ENCODE measurements around the gene MFSD6. TPM values are rescaled to one million over a fixed set of nuclear protein-coding genes. Genes with fewer than 3 reads are reported as not detected.
"Not testable (repeated sequence)": the region's sequence is repeated elsewhere in the genome, so short reads cannot be mapped to it uniquely, and the experiment has no call there.

Gene MFSD6
- polyA plus RNA-seq (2012; rRNA removed) = 15.1 and 15.9 TPM in 2 replicates
- polyA plus RNA-seq (2012; cell fraction: cytosol; rRNA removed) = 15.1 and 17.9 TPM in 2 replicates
- 6.9 and 11.8 TPM in 2 replicates for polyA plus RNA-seq (2012; cell fraction: nucleus; rRNA removed)

DNA sequence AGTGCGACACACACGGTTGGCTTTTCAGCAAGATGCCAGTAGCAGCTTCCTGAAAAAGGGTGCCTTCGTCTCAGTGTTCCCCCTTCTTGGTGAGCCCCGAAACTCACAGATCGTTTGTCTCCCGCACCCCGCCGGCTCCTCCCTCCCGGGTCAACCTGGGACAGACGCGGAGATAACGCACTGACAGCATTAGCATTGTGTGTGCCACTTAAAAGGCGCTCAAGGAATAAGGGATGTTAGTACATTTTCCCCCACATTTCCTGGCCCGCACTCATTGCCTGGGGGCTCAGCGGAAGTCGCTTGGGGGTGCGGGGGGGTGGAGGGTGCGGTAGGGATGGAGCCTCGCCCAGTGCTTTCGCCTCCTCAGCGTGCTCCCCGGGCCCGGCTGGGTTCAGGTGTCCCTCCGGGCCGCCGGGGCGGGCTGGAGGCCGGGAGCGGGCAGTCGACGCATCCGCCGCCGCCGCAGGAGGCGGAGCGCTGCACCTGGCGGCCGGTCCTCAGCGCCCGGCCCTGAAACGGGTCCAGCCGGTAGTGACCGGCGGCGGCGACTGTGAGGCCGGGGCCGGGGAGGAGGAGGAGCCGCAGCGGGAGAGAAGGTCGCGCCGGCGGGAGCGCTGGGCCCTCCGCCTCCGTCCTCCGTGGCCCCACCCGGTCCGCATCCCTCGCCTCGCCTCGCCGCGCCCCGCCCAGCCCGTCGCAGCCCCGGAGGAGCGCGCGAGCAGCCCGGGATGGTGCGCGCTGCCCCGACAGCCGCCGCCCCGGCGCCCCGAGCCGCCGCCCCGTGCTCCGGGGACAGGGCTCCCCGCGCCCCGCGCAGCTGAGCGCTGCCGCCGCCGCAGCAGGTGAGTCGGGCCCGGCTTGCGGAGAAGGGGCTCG, at the start of gene MFSD6:
TSS of gene MFSD6 (plus strand) at position 694 of the 876 bp plus-strand sequence. CDS start 27,675 bp downstream, outside the sequence.
- Histone ChIP-seq H3K4me2 (peak within 1 kb of the TSS; percentile 90), H3K79me2 (ENCODE audit: insufficient read depth) (no peaks in the 10 kb centered on the region), H2AFZ (ENCODE audit: low read depth) (peak within 1 kb of the TSS; percentile 78), H3K4me3 (ENCODE audit: low read depth in 2 of 2, low read length in 1 of 2) (peak within 1 kb of the TSS; percentile 58 to 74), H3K36me3 (replicated peaks in 1 of 2; ENCODE audit: control insufficient read depth in 1 of 2, insufficient read depth in 2 of 2, low read length in 1 of 2) (no peaks in the 10 kb centered on the region), H3K4me1 (ENCODE audit: control insufficient read depth in 1 of 2, insufficient read depth in 2 of 2, low read depth in 1 of 2, low read length in 1 of 2) (peaks cover 0 to 13% of the 10 kb centered on the region in 2 experiments; a peak in 2 of 4 replicates), H3F3A (replicated peaks; ENCODE audit: insufficient read depth) (peaks cover 4% of the 10 kb centered on the region), H3K9me2 (no peaks in the 10 kb centered on the region), H3K27me3 (ENCODE audit: insufficient read depth) (no peaks in the 10 kb centered on the region), H4K20me1 (ENCODE audit: insufficient read depth) (no peaks in the 10 kb centered on the region), H3K9ac (peak within 1 kb of the TSS; percentile 56), H3K27ac (ENCODE audit: low read depth in 2 of 2, low read length in 1 of 2) (peak within 1 kb of the TSS in 1 of 2 experiments; percentile 77; a peak in 2 of 4 replicates), H3K9me3 (no peaks in the 10 kb centered on the region)
- ChIA-PET CTCF (interaction anchor here (0.9 to 1.0 kb wide), 5 partner anchors 9 to 97 kb away, joined by 3 to 4 read pairs (median 3); no protein-coding TSS in a partner anchor), POLR2A (no interaction called here)
- peak; percentile 88 for DNase-seq
- TF ChIP-seq JUND (IDR thresholded peaks at IDR 0.05) (no peak), MXI1 (IDR thresholded peaks at IDR 0.05; ENCODE audit: low read depth, low read length) (peak; percentile 54; the same call in 1 of the 2 replicates), MEF2A (IDR thresholded peaks at IDR 0.05; ENCODE audit: borderline replicate concordance, low read depth) (no peak), GATA2 (CRISPR knock-in tag; IDR thresholded peaks at IDR 0.05) (peak; percentile 44; the same call in 1 of the 2 replicates), RXRA (IDR thresholded peaks at IDR 0.05; ENCODE audit: borderline replicate concordance, low read depth) (no peak)
- WGBS (ENCODE audit: low lambda C conversion rate) = 30% methylated on average over 14 of the region's 98 CpGs

DNA sequence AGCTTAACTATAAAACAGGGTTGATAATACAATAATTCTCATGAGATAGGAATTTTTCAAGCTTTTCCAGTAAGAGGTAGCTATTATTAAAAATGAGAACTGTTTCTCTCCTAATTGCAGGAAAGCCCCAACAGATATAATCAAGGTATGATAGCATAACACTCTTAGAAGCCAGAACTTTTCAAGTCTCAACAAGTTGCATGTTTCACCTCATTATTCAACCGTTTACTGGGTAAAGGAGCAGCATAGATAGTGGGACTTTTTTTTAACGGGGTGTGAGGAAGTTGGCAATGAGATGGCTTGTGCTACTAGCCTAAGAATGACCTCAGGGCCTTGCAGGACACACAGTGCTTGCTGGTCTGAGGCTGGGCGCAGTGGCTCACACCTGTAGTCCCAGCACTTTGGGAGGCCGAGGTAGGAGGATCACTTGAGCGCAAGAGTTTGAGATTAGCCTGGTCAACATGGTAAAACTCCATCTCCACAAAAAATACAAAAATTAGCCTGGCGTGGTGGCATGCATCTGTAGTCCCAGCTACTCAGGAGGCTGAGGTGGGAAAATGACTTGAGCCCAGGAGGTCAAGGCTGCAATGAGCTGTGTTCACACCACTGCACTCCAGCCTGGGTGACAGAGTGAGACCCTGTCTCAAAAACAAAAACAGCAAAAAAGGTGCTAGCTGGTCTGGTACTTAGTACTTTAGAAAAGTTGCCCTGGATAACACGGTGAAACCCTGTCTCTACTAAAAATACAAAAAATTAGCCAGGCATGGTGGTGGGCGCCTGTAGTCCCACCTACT, 49.3 kb upstream of the MFSD6 start:
- H3K4me1 ChIP-seq (ENCODE audit: control insufficient read depth in 1 of 2, insufficient read depth in 2 of 2, low read depth in 1 of 2, low read length in 1 of 2) = peaks cover 0 to 19% of the 10 kb centered on the region in 2 experiments; a peak in 2 of 4 replicates
- H3K36me3 ChIP-seq (replicated peaks in 1 of 2; ENCODE audit: control insufficient read depth in 1 of 2, insufficient read depth in 2 of 2, low read length in 1 of 2) = not testable (repeated sequence)
- H3K27ac ChIP-seq (ENCODE audit: low read depth in 2 of 2, low read length in 1 of 2) = peak overlapping the region in 1 of 2 experiments; percentile 52; a peak in 1 of 4 replicates

DNA sequence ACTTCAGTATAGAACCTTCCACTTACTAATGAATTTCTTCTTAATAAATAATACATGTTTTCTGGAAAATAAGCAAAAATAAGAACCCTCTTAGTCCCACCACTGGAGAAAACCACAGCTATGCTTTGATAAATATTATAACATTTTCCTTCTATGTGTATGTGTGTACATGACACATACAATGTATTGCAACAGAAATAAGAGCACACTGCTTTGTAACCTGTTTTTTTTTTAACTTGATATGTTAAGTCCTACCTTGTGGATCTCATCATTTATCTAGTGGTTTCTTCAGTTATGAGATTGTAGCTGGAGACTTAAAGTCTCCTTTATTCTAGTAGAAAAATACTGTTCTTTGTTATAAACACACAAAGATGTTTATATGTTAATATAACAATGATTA, 47.6 kb upstream of the MFSD6 start:
- H3K4me1 ChIP-seq (ENCODE audit: control insufficient read depth in 1 of 2, insufficient read depth in 2 of 2, low read depth in 1 of 2, low read length in 1 of 2) = peaks cover 0 to 13% of the 10 kb centered on the region in 2 experiments; a peak in 2 of 4 replicates
- no peaks in the 10 kb centered on the region for H3K36me3 ChIP-seq (replicated peaks in 1 of 2; ENCODE audit: control insufficient read depth in 1 of 2, insufficient read depth in 2 of 2, low read length in 1 of 2)
- ChIA-PET CTCF (interaction anchor here (0.8 to 1.1 kb wide), 3 partner anchors 9 to 150 kb away, joined by 3 to 4 read pairs (median 3); no protein-coding TSS in a partner anchor), POLR2A (interaction anchor here (0.5 to 1.2 kb wide), 3 partner anchors 10 to 1991 kb away, joined by 3 to 4 read pairs (median 3); no protein-coding TSS in a partner anchor)
- no peak overlapping the region; the same call in 1 of the 2 replicates for H2AFZ ChIP-seq (ENCODE audit: low read depth)
- H3K9ac ChIP-seq = no peak overlapping the region
- H3K4me2 ChIP-seq = no peak overlapping the region
- TF ChIP-seq YY1 (IDR thresholded peaks at IDR 0.05; ENCODE audit: low read depth) (no peak), FOSL2 (IDR thresholded peaks at IDR 0.05; ENCODE audit: borderline replicate concordance, low read depth) (no peak), RCOR1 (IDR thresholded peaks at IDR 0.05; ENCODE audit: low read length) (no peak), CHD2 (IDR thresholded peaks at IDR 0.05; ENCODE audit: low read length, partially characterized antibody) (no peak), EZH2phosphoT487 (IDR thresholded peaks at IDR 0.05; ENCODE audit: borderline replicate concordance, low read depth) (no peak), RFX5 (IDR thresholded peaks at IDR 0.05; ENCODE audit: low read length) (no peak)
- no peaks in the 10 kb centered on the region for H3K27me3 ChIP-seq (ENCODE audit: insufficient read depth)
- DNase-seq = no peak
- H4K20me1 ChIP-seq (ENCODE audit: insufficient read depth) = no peaks in the 10 kb centered on the region
- H3K9me2 ChIP-seq = no peaks in the 10 kb centered on the region
- H3K27ac ChIP-seq (ENCODE audit: low read depth in 2 of 2, low read length in 1 of 2) = peak overlapping the region in 1 of 2 experiments; percentile 84; a peak in 1 of 4 replicates
- H3F3A ChIP-seq (replicated peaks; ENCODE audit: insufficient read depth) = no peaks in the 10 kb centered on the region
- no peaks in the 10 kb centered on the region for H3K9me3 ChIP-seq
- no peaks in the 10 kb centered on the region for H3K79me2 ChIP-seq (ENCODE audit: insufficient read depth)
- H3K4me3 ChIP-seq (ENCODE audit: low read depth in 2 of 2, low read length in 1 of 2) = peak overlapping the region in 1 of 2 experiments; percentile 54; a peak in 1 of 4 replicates

More for the DNA sequence above, 49.3 kb upstream of the MFSD6 start:
- not testable (repeated sequence) for H3K9me2 ChIP-seq; H3K79me2 ChIP-seq (ENCODE audit: insufficient read depth); DNase-seq; H3K9me3 ChIP-seq; H3F3A ChIP-seq (replicated peaks; ENCODE audit: insufficient read depth); H3K27me3 ChIP-seq (ENCODE audit: insufficient read depth); H4K20me1 ChIP-seq (ENCODE audit: insufficient read depth); H3K9ac ChIP-seq; H3K4me3 ChIP-seq (ENCODE audit: low read depth in 2 of 2, low read length in 1 of 2); H2AFZ ChIP-seq (ENCODE audit: low read depth)
- peak overlapping the region; percentile 71; the same call in 1 of the 2 replicates for H3K4me2 ChIP-seq
- POLR2A ChIA-PET = interaction anchor here (1.2 kb wide), 1 partner anchor 8 kb away, joined by 3 read pairs; no protein-coding TSS in a partner anchor
- CTCF ChIA-PET = interaction anchor here (1.1 to 2.2 kb wide), 4 partner anchors 9 to 39 kb away, joined by 3 to 10 read pairs (median 6); partner anchors contain the start of genes HIBCH and INPP1
- WGBS (ENCODE audit: low lambda C conversion rate) = 85% methylated on average over 8 of the region's 8 CpGs
